Upper lobe of left lung (tissue), 6 donors: Measurements from ENCODE around the gene SMIM23. TPM values are rescaled to one million over a fixed set of nuclear protein-coding genes. Genes with fewer than 3 reads are reported as not detected.

Experiments used
- ATAC-seq, 2 donors: fragments of 200-7000 bp; cut with Tn5 transposase; one replicate each; pipeline ENCODE4 v1.9.1; 2022; ENCODE audit warnings: mild to moderate bottlenecking in 2 of 2, moderate library complexity in 2 of 2; ENCODE audit not compliant: low FRiP score in 2 of 2
- DNase-seq, 2 donors: peaks; one replicate each; pipeline ENCODE4 v3.0.0-alpha.2; 2019 to 2020
- H3K27ac ChIP-seq, 4 donors: fragments of 200-600 bp; sonication (generic); one replicate each; pipeline ENCODE4 v1.5.1; 2016 to 2019
- H3K27me3 ChIP-seq, 4 donors: fragments of 200-600 bp; sonication (generic); one replicate each; pipeline ENCODE4 v1.5.1; 2017 to 2019
- H3K36me3 ChIP-seq, 4 donors: fragments of 200-600 bp; sonication (generic); one replicate each; pipeline ENCODE4 v1.5.1; 2016 to 2019
- H3K4me1 ChIP-seq, 4 donors: fragments of 200-600 bp; sonication (generic); one replicate each; pipeline ENCODE4 v1.5.1; 2018 to 2019
- H3K4me3 ChIP-seq, 4 donors: fragments of 200-600 bp; sonication (generic); one replicate each; pipeline ENCODE4 v1.5.1; 2017 to 2019; ENCODE audit warnings: mild to moderate bottlenecking in 2 of 4, moderate library complexity in 1 of 4
- H3K9me3 ChIP-seq, 4 donors: fragments of 200-600 bp; sonication (generic); one replicate each; pipeline ENCODE4 v1.5.1; 2018 to 2019
- CTCF ChIP-seq, 6 experiments: fragments of 450-650 bp in 4 of 6; fragments of 200-600 bp in 2 of 6; sonication (generic) in 2 of 6; IDR thresholded peaks; one replicate each; pipeline ENCODE4 v1.5.1; 2016 to 2019; ENCODE audit warnings: antibody characterized with exemption in 6 of 6
- EP300 ChIP-seq, 4 donors: sonication (generic); formaldehyde crosslinking; IDR thresholded peaks; one replicate each; pipeline ENCODE4 v1.5.1; 2017; ENCODE audit warnings: antibody characterized with exemption in 4 of 4, control low read depth in 2 of 4
- POLR2A ChIP-seq, 4 donors: fragments of 450-650 bp; IDR thresholded peaks; one replicate each; pipeline ENCODE4 v1.5.1; 2016 to 2017; ENCODE audit warnings: antibody characterized with exemption in 4 of 4, mild to moderate bottlenecking in 2 of 4
- POLR2AphosphoS5 ChIP-seq, 2 donors: sonication (generic); formaldehyde crosslinking; IDR thresholded peaks; one replicate each; pipeline ENCODE4 v1.5.1; 2017; ENCODE audit warnings: antibody characterized with exemption in 2 of 2
- WGBS, 2 donors: methylation state at CpG; one replicate each; pipeline ENCODE4 v1.1.5; 2017 to 2018; 5-methylcytosine and 5-hydroxymethylcytosine counted together
- total RNA-seq, 6 donors: library from RNA; depleted of rRNA in 4 of 6; stranded (reverse); fragments of >200 nt in 4 of 6; gene quantifications; one replicate each; pipeline versions ENCODE4 v1.1.0 to v1.2.1, GENCODE V29; 2016 to 2021
- donor health status: DM: no; HTN: no; CAD: no; lungs with moderate emphysema.
- donor health status: DM: no; HTN: yes; CAD: no; lungs with severe emphysema.

The SMIM23 gene
- total RNA-seq: not detected

- H3K27me3 ChIP-seq: no peaks in the 10 kb centered on the region
- no peak within 1 kb of the TSS for H3K27ac ChIP-seq
- DNase-seq: no peak
- H3K4me3 ChIP-seq: no peak within 1 kb of the TSS
- H3K36me3 ChIP-seq: no peaks in the 10 kb centered on the region
- no peaks in the 10 kb centered on the region for H3K9me3 ChIP-seq
- H3K4me1 ChIP-seq: no peaks in the 10 kb centered on the region
- ATAC-seq: no peak
- TF ChIP-seq POLR2AphosphoS5 (IDR thresholded peaks at IDR 0.05) (no peak), EP300 (IDR thresholded peaks at IDR 0.05) (no peak), CTCF (IDR thresholded peaks at IDR 0.05) (no peak), POLR2A (IDR thresholded peaks at IDR 0.05) (no peak)
Observed at GRCh38 chr5:171785517-171785916, at the start of gene SMIM23. Gene SMIM23 (plus strand): TSS chr5:171785817. CDS start chr5:171785872, 55 bp downstream.

DNA sequence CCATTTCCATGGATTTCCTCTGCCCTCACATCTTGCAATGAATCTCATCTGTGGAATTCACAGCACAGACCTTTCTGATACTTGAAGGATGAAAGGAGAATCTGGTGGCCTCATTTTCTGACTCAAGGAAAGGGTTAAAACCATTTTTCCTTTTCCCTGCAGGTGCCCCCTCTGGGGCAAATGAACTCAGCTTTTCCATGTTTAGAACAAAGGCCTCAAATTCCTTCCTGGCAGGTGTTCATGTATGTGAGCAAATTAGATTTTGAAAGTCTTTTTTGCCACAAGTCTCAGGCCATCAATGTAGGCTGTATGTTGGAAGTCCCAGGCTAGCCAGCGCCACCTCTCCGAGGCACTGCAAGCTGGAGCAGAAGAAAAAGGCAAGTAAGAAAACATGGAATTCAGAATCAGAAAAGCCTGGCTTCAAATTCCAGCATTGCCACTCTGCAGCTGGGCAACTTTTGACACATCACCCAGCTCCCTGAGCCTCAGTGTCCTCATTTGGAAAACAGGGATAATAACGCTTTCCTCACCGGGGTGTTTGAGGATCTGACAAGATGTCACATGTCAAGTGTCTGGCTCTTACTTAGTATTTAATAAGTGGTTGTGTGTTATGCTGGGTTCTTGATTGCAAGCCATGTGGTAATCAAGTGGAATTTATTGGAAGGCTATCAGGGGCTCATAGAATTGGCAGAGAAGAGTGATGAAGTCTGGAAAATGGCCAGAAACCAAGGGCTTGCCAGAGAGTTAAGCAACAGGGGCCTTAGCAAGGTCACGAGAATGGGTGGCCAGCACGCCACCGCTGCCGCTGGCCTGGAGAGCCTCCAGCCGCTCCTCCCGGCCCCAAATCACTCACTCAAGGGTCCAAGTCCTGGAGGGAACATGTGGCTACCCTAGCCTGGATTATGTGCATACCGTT, 48.4 kb upstream of the SMIM23 start:
- Histone ChIP-seq H3K4me3 (no peak overlapping the region), H3K4me1 (peaks cover 3 to 13% (median 7%) of the 10 kb centered on the region in 4 donors), H3K27me3 (no peaks in the 10 kb centered on the region), H3K27ac (no peak overlapping the region), H3K36me3 (no peaks in the 10 kb centered on the region), H3K9me3 (no peaks in the 10 kb centered on the region)
- DNase-seq (peak; percentile 54 to 77), ATAC-seq (peak in 1 of 2 donors; percentile 52)
- 38 to 41% methylated on average over 11 of the region's 11 CpGs for WGBS, 2 donors
- TF ChIP-seq POLR2A (IDR thresholded peaks at IDR 0.05) (no peak), CTCF (IDR thresholded peaks at IDR 0.05) (no peak), POLR2AphosphoS5 (IDR thresholded peaks at IDR 0.05) (no peak), EP300 (IDR thresholded peaks at IDR 0.05) (peak in 1 of 4 donors; percentile 12)

DNA sequence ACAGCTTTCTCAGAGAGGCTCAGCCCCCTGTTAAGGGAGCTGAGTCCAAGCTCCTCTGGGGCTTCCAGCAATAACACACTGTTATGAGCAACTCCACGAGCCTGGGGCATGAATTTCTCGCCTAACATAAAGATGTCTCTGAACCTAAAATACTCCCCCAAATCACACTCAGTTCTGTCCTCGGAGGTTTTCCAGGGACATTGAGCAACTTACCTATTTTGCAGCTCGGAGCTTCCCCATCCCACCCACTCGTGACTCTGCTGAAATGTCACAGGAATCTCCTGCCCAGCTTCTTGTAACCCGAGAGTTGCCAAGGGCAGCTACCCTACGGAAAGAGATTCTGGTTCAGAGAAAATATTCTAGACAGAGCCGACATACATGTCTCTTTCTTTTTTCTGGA, 47.1 kb upstream of the SMIM23 start:
- no peak overlapping the region for H3K27ac ChIP-seq
- no peaks in the 10 kb centered on the region for H3K36me3 ChIP-seq
- H3K9me3 ChIP-seq: no peaks in the 10 kb centered on the region
- H3K4me3 ChIP-seq: no peak overlapping the region
- no peak for ATAC-seq
- H3K27me3 ChIP-seq: no peaks in the 10 kb centered on the region
- DNase-seq: no peak
- TF ChIP-seq POLR2A (IDR thresholded peaks at IDR 0.05): no peak
- peaks cover 3 to 13% (median 7%) of the 10 kb centered on the region in 4 donors for H3K4me1 ChIP-seq
- 59 to 78% methylated on average over 8 of the region's 8 CpGs for WGBS, 2 donors

GRCh38 chr5:171739271-171739670, 46.3 kb upstream of the SMIM23 start:
- TF ChIP-seq POLR2A (IDR thresholded peaks at IDR 0.05): no peak
- TF ChIP-seq CTCF (IDR thresholded peaks at IDR 0.05): no peak
- TF ChIP-seq POLR2AphosphoS5 (IDR thresholded peaks at IDR 0.05): no peak
- TF ChIP-seq EP300 (IDR thresholded peaks at IDR 0.05): no peak
- 91 to 92% methylated on average over 6 of the region's 6 CpGs for WGBS, 2 donors
- Histone ChIP-seq H3K4me1 (peaks cover 3 to 13% (median 7%) of the 10 kb centered on the region in 4 donors), H3K36me3 (no peaks in the 10 kb centered on the region), H3K27me3 (no peaks in the 10 kb centered on the region), H3K9me3 (no peaks in the 10 kb centered on the region), H3K27ac (no peak overlapping the region), H3K4me3 (no peak overlapping the region)
- ATAC-seq (no peak), DNase-seq (no peak)

- no peaks in the 10 kb centered on the region for H3K36me3 ChIP-seq
- H3K4me3 ChIP-seq: no peak overlapping the region
- H3K9me3 ChIP-seq: no peaks in the 10 kb centered on the region
- no peak for DNase-seq
- no peaks in the 10 kb centered on the region for H3K27me3 ChIP-seq
- H3K4me1 ChIP-seq: no peaks in the 10 kb centered on the region
- no peak for ATAC-seq
- TF ChIP-seq CTCF (IDR thresholded peaks at IDR 0.05): no peak
- no peak overlapping the region for H3K27ac ChIP-seq
- WGBS, 2 donors: 75 to 82% methylated on average over 5 of the region's 6 CpGs
Observed at GRCh38 chr5:171743436-171744076, 42.1 kb upstream of the SMIM23 start.
